HCT116 (cell line): ENCODE results near the gene SSMEM1. TPM values are rescaled to one million over a fixed set of nuclear protein-coding genes. Genes with fewer than 3 reads are reported as not detected.

Experiments
- ATAC-seq: fragments of 200-7000 bp; cut with Tn5 transposase; 2 replicates; pipeline ENCODE4 v1.9.1; 2020; ENCODE audit warnings: mild to moderate bottlenecking, moderate library complexity
- BruUV-seq: library from RNA; stranded (reverse); fragments of 400-500 nt; replicated peaks from 2 replicates; lab custom pipeline; 2021; lab: Mats Ljungman, UMichigan
- CTCF ChIA-PET: fragments of 300-600 bp; sonication (Branson Sonifier 250); formaldehyde crosslinking; loops from one replicate; lab custom pipeline; 2021; ENCODE audit warnings: antibody characterized with exemption; lab: Charles Lee
- POLR2A ChIA-PET: fragments of 300-600, 350-600 bp; sonication (Branson Sonifier 250); formaldehyde crosslinking; loops from one replicate; lab custom pipeline; 2021; ENCODE audit warnings: antibody characterized with exemption; lab: Charles Lee
- RAD21 ChIA-PET, 2 experiments: fragments of 300-600 bp; sonication (Branson Sonifier 250); formaldehyde crosslinking; loops; one replicate each; lab custom pipeline; 2023; ENCODE audit warnings: low total read pairs in 2 of 2; ENCODE audit not compliant: uncharacterized antibody in 2 of 2, unreplicated experiment in 2 of 2, low non-redundant PET in 1 of 2; lab: Charles Lee
- DNase-seq: peaks from one replicate; pipeline ENCODE4 v3.0.0-alpha.2; 2010; ENCODE audit warnings: low read depth, low spot score
- H2AFZ ChIP-seq: fragments of 200-600 bp; shearing (Covaris generic), sonication (generic); 2 replicates; pipeline ENCODE4 v1.6.1; 2017; ENCODE audit warnings: low read depth, mixed run types, mixed read lengths, antibody characterized with exemption, low read length; ENCODE audit not compliant: poor library complexity, severe bottlenecking
- H3K27ac ChIP-seq: 2 replicates; pipeline ENCODE4 v1.5.1; 2012; ENCODE audit warnings: low read depth, low read length
- H3K27me3 ChIP-seq: fragments of 200-600 bp; sonication (generic); 2 replicates; pipeline ENCODE4 v1.6.1; 2016; ENCODE audit warnings: mixed run types, low read length, mixed read lengths; ENCODE audit not compliant: insufficient read depth
- H3K36me3 ChIP-seq, 2 experiments: fragments of 200-500 bp in 1 of 2; fragments of 200-600 bp in 1 of 2; sonication (Bioruptor generic) in 1 of 2; sonication (generic) in 1 of 2; 2 replicates each; pipeline versions ENCODE4 v1.5.1 to v1.6.1; 2014 to 2016; ENCODE audit warnings: low read length in 2 of 2, inconsistent platforms in 1 of 2, mixed read lengths in 1 of 2, mixed run types in 1 of 2; ENCODE audit not compliant: insufficient read depth in 2 of 2, control insufficient read depth in 1 of 2
- H3K4me1 ChIP-seq, 2 experiments: fragments of 200-600 bp in 1 of 2; sonication (generic) in 1 of 2; 2 replicates each; pipeline versions ENCODE4 v1.5.1 to v1.6.1; 2012 to 2017; ENCODE audit warnings: low read length in 2 of 2, inconsistent platforms in 1 of 2, mild to moderate bottlenecking in 1 of 2, mixed read lengths in 1 of 2, mixed run types in 1 of 2, moderate library complexity in 1 of 2; ENCODE audit not compliant: insufficient read depth in 2 of 2, control insufficient read depth in 1 of 2
- H3K4me2 ChIP-seq: fragments of 200-600 bp; sonication (generic); 2 replicates; pipeline ENCODE4 v1.6.1; 2017; ENCODE audit warnings: mixed run types, low read length, mixed read lengths
- H3K4me3 ChIP-seq, 2 experiments: fragments of 200-600 bp in 1 of 2; sonication (generic) in 1 of 2; replicated peaks in 1 of 2; 2 replicates each; pipeline ENCODE4 v1.5.1; 2011 to 2016; ENCODE audit warnings: low read length in 2 of 2, control low read depth in 1 of 2, low read depth in 1 of 2, mild to moderate bottlenecking in 1 of 2, mixed read lengths in 1 of 2, mixed run types in 1 of 2
- H3K79me2 ChIP-seq: fragments of 200-600 bp; sonication (generic); 2 replicates; pipeline ENCODE4 v1.6.1; 2017; ENCODE audit warnings: mild to moderate bottlenecking, mixed run types, low read length, moderate library complexity, mixed read lengths; ENCODE audit not compliant: insufficient read depth
- H3K9ac ChIP-seq: fragments of 200-600 bp; sonication (generic); 2 replicates; pipeline ENCODE4 v1.6.1; 2016; ENCODE audit warnings: low read length, mixed read lengths
- H3K9me2 ChIP-seq: fragments of 200-600 bp; sonication (generic), shearing (Covaris generic); 2 replicates; pipeline ENCODE4 v1.6.1; 2017; ENCODE audit warnings: mixed run types, mild to moderate bottlenecking, moderate library complexity; ENCODE audit not compliant: insufficient read depth
- H3K9me3 ChIP-seq, 2 experiments: fragments of 200-500 bp in 1 of 2; fragments of 200-600 bp in 1 of 2; sonication (Bioruptor generic) in 1 of 2; sonication (generic) in 1 of 2; 2 replicates each; pipeline ENCODE4 v1.6.1; 2014 to 2017; ENCODE audit warnings: low read length in 2 of 2, mixed read lengths in 2 of 2, inconsistent platforms in 1 of 2, low read depth in 1 of 2, mild to moderate bottlenecking in 1 of 2, mixed run types in 1 of 2, moderate library complexity in 1 of 2; ENCODE audit not compliant: control insufficient read depth in 1 of 2, insufficient read depth in 1 of 2
- H4K20me1 ChIP-seq: fragments of 200-600 bp; sonication (generic), shearing (Covaris generic); 2 replicates; pipeline ENCODE4 v1.6.1; 2017; ENCODE audit warnings: mixed run types, mild to moderate bottlenecking, moderate library complexity; ENCODE audit not compliant: insufficient read depth
- JUND ChIP-seq: IDR thresholded peaks from 2 replicates; pipeline ENCODE4 v1.6.1; 2012
- TCF7L2 ChIP-seq: IDR thresholded peaks from 2 replicates; pipeline ENCODE4 v1.7.0; 2011; ENCODE audit warnings: borderline replicate concordance, inconsistent platforms; ENCODE audit not compliant: insufficient read depth, insufficient read length; ENCODE audit errors: extremely low read depth
- ZBTB33 ChIP-seq: IDR thresholded peaks from 2 replicates; pipeline ENCODE4 v1.6.1; 2011; ENCODE audit warnings: mild to moderate bottlenecking, low read length, moderate library complexity; ENCODE audit not compliant: insufficient replicate concordance; ENCODE audit errors: extremely low read depth
- intact Hi-C: fragments of 100-400 bp; cut with micrococcal nuclease; formaldehyde crosslinking; loops from 2 replicates; pipeline ENCODE4 v1.10.0; 2022
- total RNA-seq: library from RNA; stranded (reverse); gene quantifications from one replicate; pipeline ENCODE4 v1.2.1, GENCODE V29; 2021; ENCODE audit not compliant: unreplicated experiment
- TF ChIP-seq, protein P1 (sequence below), 3 experiments: fragments of 200-600 bp in 1 of 3; sonication (generic) in 1 of 3; IDR thresholded peaks in 2 of 3; conservative IDR thresholded peaks in 1 of 3; 2 replicates each; pipeline ENCODE4 v1.5.1; 2012 to 2017; ENCODE audit warnings: low read depth in 2 of 3, low read length in 2 of 3, antibody characterized with exemption in 1 of 3, borderline replicate concordance in 1 of 3, control low read depth in 1 of 3, mild to moderate bottlenecking in 1 of 3, mixed read lengths in 1 of 3, mixed run types in 1 of 3, moderate library complexity in 1 of 3; ENCODE audit not compliant: insufficient read depth in 1 of 3

SSMEM1 gene
- total RNA-seq, 1 experiment from 2014 or later, result not detected

GRCh38 chr7:130207033-130207432 is 627 bp upstream of the SSMEM1 start:
- Histone ChIP-seq H3K4me1 (peaks cover 12 to 19% of the 10 kb centered on the region in 2 experiments; a peak in 3 of 4 replicates), H2AFZ (peak overlapping the region; percentile 27), H3K27me3 (no peaks in the 10 kb centered on the region), H3K79me2 (peaks cover 29% of the 10 kb centered on the region), H3K9ac (no peak overlapping the region), H3K36me3 (peaks cover 9 to 13% of the 10 kb centered on the region in 2 experiments; a peak in 3 of 4 replicates), H3K9me3 (no peaks in the 10 kb centered on the region), H3K4me3 (no peak overlapping the region), H4K20me1 (no peaks in the 10 kb centered on the region), H3K4me2 (no peak overlapping the region), H3K27ac (no peak overlapping the region), H3K9me2 (no peaks in the 10 kb centered on the region)
- DNase-seq, result no peak
- ChIA-PET CTCF (interaction anchor here (1.1 kb wide), 1 partner anchor 8 kb away, joined by 3 read pairs; no protein-coding TSS in a partner anchor), POLR2A (no interaction called here), RAD21 (no interaction called here)
- TF ChIP-seq, protein P1, sequence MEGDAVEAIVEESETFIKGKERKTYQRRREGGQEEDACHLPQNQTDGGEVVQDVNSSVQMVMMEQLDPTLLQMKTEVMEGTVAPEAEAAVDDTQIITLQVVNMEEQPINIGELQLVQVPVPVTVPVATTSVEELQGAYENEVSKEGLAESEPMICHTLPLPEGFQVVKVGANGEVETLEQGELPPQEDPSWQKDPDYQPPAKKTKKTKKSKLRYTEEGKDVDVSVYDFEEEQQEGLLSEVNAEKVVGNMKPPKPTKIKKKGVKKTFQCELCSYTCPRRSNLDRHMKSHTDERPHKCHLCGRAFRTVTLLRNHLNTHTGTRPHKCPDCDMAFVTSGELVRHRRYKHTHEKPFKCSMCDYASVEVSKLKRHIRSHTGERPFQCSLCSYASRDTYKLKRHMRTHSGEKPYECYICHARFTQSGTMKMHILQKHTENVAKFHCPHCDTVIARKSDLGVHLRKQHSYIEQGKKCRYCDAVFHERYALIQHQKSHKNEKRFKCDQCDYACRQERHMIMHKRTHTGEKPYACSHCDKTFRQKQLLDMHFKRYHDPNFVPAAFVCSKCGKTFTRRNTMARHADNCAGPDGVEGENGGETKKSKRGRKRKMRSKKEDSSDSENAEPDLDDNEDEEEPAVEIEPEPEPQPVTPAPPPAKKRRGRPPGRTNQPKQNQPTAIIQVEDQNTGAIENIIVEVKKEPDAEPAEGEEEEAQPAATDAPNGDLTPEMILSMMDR (IDR thresholded peaks at IDR 0.05 in 2 of 3, conservative IDR thresholded peaks at IDR 0.05 in 1 of 3; ENCODE audit: borderline replicate concordance in 1 of 3, insufficient read depth in 1 of 3, low read depth in 2 of 3, low read length in 2 of 3), result peak in 2 of 3 experiments; percentile 12 to 20; a peak in 1 of 6 replicates
- TF ChIP-seq ZBTB33, result no peak
- intact Hi-C loops, result no loop called here
- no peak for ATAC-seq
- BruUV-seq, result no TSS peak

- Histone ChIP-seq H3K4me2 (no peak overlapping the region), H3K27ac (no peak overlapping the region), H3K27me3 (no peaks in the 10 kb centered on the region), H3K4me3 (no peak overlapping the region), H3K9me3 (no peaks in the 10 kb centered on the region), H3K79me2 (peaks cover 16% of the 10 kb centered on the region), H3K9me2 (no peaks in the 10 kb centered on the region), H2AFZ (no peak overlapping the region), H4K20me1 (no peaks in the 10 kb centered on the region), H3K9ac (no peak overlapping the region), H3K4me1 (peaks cover 12 to 19% of the 10 kb centered on the region in 2 experiments; a peak in 3 of 4 replicates), H3K36me3 (peaks cover 0 to under 1% of the 10 kb centered on the region in 2 experiments; a peak in 1 of 4 replicates)
- ChIA-PET CTCF (no interaction called here), POLR2A (no interaction called here), RAD21 (no interaction called here)
- intact Hi-C loops, result no loop called here
- no peak for TF ChIP-seq TCF7L2
- no peak for TF ChIP-seq JUND
- no TSS peak for BruUV-seq
- no peak for DNase-seq
- no peak for ATAC-seq
Measured at GRCh38 chr7:130208516-130208915, 856 bp downstream of the SSMEM1 start.
